Caco-2 (cell line): ENCODE measurements around the gene RPIA. TPM values are rescaled to one million over a fixed set of nuclear protein-coding genes. Genes with fewer than 3 reads are reported as not detected.

Experiments used
- BruUV-seq: library from RNA; stranded (reverse); fragments of 400-500 nt; replicated peaks from 2 replicates; lab custom pipeline; 2021; lab: Mats Ljungman, UMichigan
- CTCF ChIA-PET: fragments of 300-600 bp; sonication (Branson Sonifier 250); formaldehyde crosslinking; loops from one replicate; lab custom pipeline; 2022; ENCODE audit warnings: antibody characterized with exemption; lab: Charles Lee
- POLR2A ChIA-PET: fragments of 300-600 bp; sonication (Branson Sonifier 250); formaldehyde crosslinking; loops from one replicate; lab custom pipeline; 2022; ENCODE audit warnings: antibody characterized with exemption; lab: Charles Lee
- DNase-seq, 2 experiments: peaks; one replicate each; pipeline versions ENCODE4 v3.0.0 to v3.0.0-alpha.2; 2020 to 2022
- H3K27me3 ChIP-seq: replicated peaks from 2 replicates; pipeline ENCODE4 v1.6.0; 2011; ENCODE audit warnings: low read length; ENCODE audit not compliant: control insufficient read depth, insufficient read depth
- H3K36me3 ChIP-seq: 2 replicates; pipeline ENCODE4 v1.5.1; 2011; ENCODE audit warnings: low read length; ENCODE audit not compliant: control insufficient read depth, insufficient read depth
- H3K4me1 ChIP-seq: fragments of 250-450 bp; sonication (Bioruptor Pico); 2 replicates; pipeline ENCODE4 v1.5.1; 2020; ENCODE audit warnings: mild to moderate bottlenecking
- H3K4me3 ChIP-seq: 2 replicates; pipeline ENCODE4 v1.5.1; 2011; ENCODE audit warnings: low read depth, mild to moderate bottlenecking, control low read depth, low read length
- H3K9me3 ChIP-seq: fragments of 250-450 bp; sonication (Bioruptor Pico); 2 replicates; pipeline ENCODE4 v1.5.1; 2020; ENCODE audit warnings: mild to moderate bottlenecking, moderate library complexity
- H3K27ac Mint-ChIP-seq: one replicate; pipeline ENCODE4 v1.8.0; 2022; ENCODE audit warnings: mixed read lengths; ENCODE audit not compliant: unreplicated experiment
- H3K27me3 Mint-ChIP-seq: one replicate; pipeline ENCODE4 v1.8.0; 2022; ENCODE audit warnings: mixed read lengths; ENCODE audit not compliant: insufficient read depth, unreplicated experiment
- H3K36me3 Mint-ChIP-seq: one replicate; pipeline ENCODE4 v1.8.0; 2022; ENCODE audit warnings: mild to moderate bottlenecking, mixed read lengths; ENCODE audit not compliant: insufficient read depth, unreplicated experiment
- H3K4me1 Mint-ChIP-seq: one replicate; pipeline ENCODE4 v1.8.0; 2022; ENCODE audit warnings: low read depth, mixed read lengths; ENCODE audit not compliant: unreplicated experiment
- H3K4me3 Mint-ChIP-seq: one replicate; pipeline ENCODE4 v1.8.0; 2022; ENCODE audit warnings: mild to moderate bottlenecking, moderate library complexity, mixed read lengths; ENCODE audit not compliant: unreplicated experiment
- H3K9me3 Mint-ChIP-seq: one replicate; pipeline ENCODE4 v1.8.0; 2022; ENCODE audit warnings: mixed read lengths; ENCODE audit not compliant: unreplicated experiment
- CTCF ChIP-seq, 2 experiments: fragments of 200-600 bp in 1 of 2; IDR thresholded peaks; 1 replicate in 1 of 2; 2 replicates in 1 of 2; pipeline versions ENCODE4 v1.5.1 to v1.8.0; 2011 to 2022; ENCODE audit warnings: antibody characterized with exemption in 1 of 2, control low read depth in 1 of 2, inconsistent platforms in 1 of 2, low read depth in 1 of 2, low read length in 1 of 2, mild to moderate bottlenecking in 1 of 2, moderate library complexity in 1 of 2; ENCODE audit not compliant: insufficient read depth in 1 of 2, severe bottlenecking in 1 of 2, unreplicated experiment in 1 of 2
- intact Hi-C: fragments of 100-400 bp; cut with micrococcal nuclease; formaldehyde crosslinking; loops from one replicate; pipeline ENCODE4 v1.10.0; 2022; ENCODE audit not compliant: unreplicated experiment
- total RNA-seq: library from RNA; stranded (reverse); gene quantifications from 2 replicates; pipeline ENCODE4 v1.2.3, GENCODE V29; 2022

Gene RPIA
- total RNA-seq, 1 experiment from 2014 or later = 33.7 TPM

GRCh38 chr2:88686320-88686719, 5.2 kb upstream of the RPIA start:
- no peak overlapping the region for H3K4me3 ChIP-seq
- no peaks in the 10 kb centered on the region for H3K27me3 ChIP-seq
- no peak overlapping the region for H3K4me3 Mint-ChIP-seq
- no TSS peak for BruUV-seq
- DNase-seq = no peak
- no peak for TF ChIP-seq CTCF (IDR thresholded peaks at IDR 0.05; ENCODE audit: insufficient read depth in 1 of 2, low read depth in 1 of 2, low read length in 1 of 2, severe bottlenecking in 1 of 2, unreplicated experiment in 1 of 2)
- H3K9me3 Mint-ChIP-seq = peaks cover 60% of the 10 kb centered on the region
- CTCF ChIA-PET = no interaction called here
- intact Hi-C loops = no loop called here
- no peaks in the 10 kb centered on the region for H3K36me3 ChIP-seq
- peaks cover 5% of the 10 kb centered on the region for H3K36me3 Mint-ChIP-seq
- peaks cover 13% of the 10 kb centered on the region for H3K4me1 Mint-ChIP-seq
- peaks cover 11% of the 10 kb centered on the region for H3K4me1 ChIP-seq
- H3K27me3 Mint-ChIP-seq = no peaks in the 10 kb centered on the region
- H3K9me3 ChIP-seq = peaks cover 27% of the 10 kb centered on the region
- POLR2A ChIA-PET = interaction anchor here (0.6 kb wide), 1 partner anchor 34 kb away, joined by 3 read pairs; no protein-coding TSS in a partner anchor
- H3K27ac Mint-ChIP-seq = no peak overlapping the region

- Histone ChIP-seq H3K36me3 (no peaks in the 10 kb centered on the region), H3K9me3 (peaks cover 23% of the 10 kb centered on the region), H3K27me3 (no peaks in the 10 kb centered on the region), H3K4me1 (peaks cover 11% of the 10 kb centered on the region), H3K4me3 (no peak overlapping the region)
- Mint-ChIP-seq H3K27me3 (no peaks in the 10 kb centered on the region), H3K36me3 (peaks cover 11% of the 10 kb centered on the region), H3K4me3 (no peak overlapping the region), H3K4me1 (peaks cover 14% of the 10 kb centered on the region), H3K27ac (no peak overlapping the region), H3K9me3 (peaks cover 51% of the 10 kb centered on the region)
- ChIA-PET CTCF (no interaction called here), POLR2A (no interaction called here)
- DNase-seq = no peak
- intact Hi-C loops = no loop called here
- no TSS peak for BruUV-seq
- TF ChIP-seq CTCF (IDR thresholded peaks at IDR 0.05; ENCODE audit: insufficient read depth in 1 of 2, low read depth in 1 of 2, low read length in 1 of 2, severe bottlenecking in 1 of 2, unreplicated experiment in 1 of 2) = no peak
These were observed 4.1 kb upstream of the RPIA start for GRCh38 chr2:88687384-88687783.

GRCh38 chr2:88690591-88691338, 708 bp upstream of the RPIA start:
- Histone ChIP-seq H3K9me3 (no peaks in the 10 kb centered on the region), H3K4me1 (peaks cover 18% of the 10 kb centered on the region), H3K4me3 (peak overlapping the region; percentile 84), H3K27me3 (no peaks in the 10 kb centered on the region), H3K36me3 (no peaks in the 10 kb centered on the region)
- Mint-ChIP-seq H3K27me3 (no peaks in the 10 kb centered on the region), H3K9me3 (peaks cover 29% of the 10 kb centered on the region), H3K36me3 (peaks cover 11% of the 10 kb centered on the region), H3K4me1 (peaks cover 20% of the 10 kb centered on the region), H3K4me3 (peak overlapping the region; percentile 86), H3K27ac (peak overlapping the region; percentile 81)
- peak; percentile 74 to 82 for DNase-seq
- TF ChIP-seq CTCF (IDR thresholded peaks at IDR 0.05; ENCODE audit: insufficient read depth in 1 of 2, low read depth in 1 of 2, low read length in 1 of 2, severe bottlenecking in 1 of 2, unreplicated experiment in 1 of 2) = peak; percentile 40 to 47
- intact Hi-C loops = no loop called here
- ChIA-PET POLR2A (interaction anchor here (0.5 to 1.0 kb wide), 3 partner anchors 63 to 64 kb away, joined by 3 to 6 read pairs (median 4); no protein-coding TSS in a partner anchor), CTCF (interaction anchor here (1.3 to 1.6 kb wide), 2 partner anchors 19 to 63 kb away, joined by 7 read pairs; no protein-coding TSS in a partner anchor)
- BruUV-seq = TSS peak; percentile 86
